GM19238 (cell line): ENCODE data around the gene CAMP.

Experiments
- DNase-seq: peaks from one replicate; pipeline ENCODE4 v3.0.0; 2011; ENCODE audit warnings: low spot score; ENCODE audit not compliant: insufficient read length

CAMP gene

DNA sequence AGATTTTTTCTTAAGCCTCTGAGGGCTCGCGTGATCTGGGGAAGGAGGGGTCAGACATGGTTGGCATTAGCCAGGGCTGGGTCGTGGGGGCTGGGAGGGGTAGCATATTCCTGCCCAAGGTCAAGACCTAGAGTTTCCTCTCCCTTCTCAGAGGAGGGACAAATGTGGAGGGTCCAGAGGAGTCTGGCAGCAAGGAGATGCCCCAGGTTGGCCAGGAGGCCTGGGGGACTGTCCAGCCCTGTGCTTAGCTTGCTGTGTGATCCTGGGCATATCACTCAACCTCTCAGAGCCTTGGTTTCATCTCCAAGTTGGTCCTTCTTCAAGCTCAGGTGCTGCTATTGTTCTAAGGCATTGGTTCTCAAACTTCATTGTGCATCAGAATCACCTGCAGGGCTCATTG lies 9.1 kb upstream of the CAMP start:
- DNase-seq, result no peak

DNA sequence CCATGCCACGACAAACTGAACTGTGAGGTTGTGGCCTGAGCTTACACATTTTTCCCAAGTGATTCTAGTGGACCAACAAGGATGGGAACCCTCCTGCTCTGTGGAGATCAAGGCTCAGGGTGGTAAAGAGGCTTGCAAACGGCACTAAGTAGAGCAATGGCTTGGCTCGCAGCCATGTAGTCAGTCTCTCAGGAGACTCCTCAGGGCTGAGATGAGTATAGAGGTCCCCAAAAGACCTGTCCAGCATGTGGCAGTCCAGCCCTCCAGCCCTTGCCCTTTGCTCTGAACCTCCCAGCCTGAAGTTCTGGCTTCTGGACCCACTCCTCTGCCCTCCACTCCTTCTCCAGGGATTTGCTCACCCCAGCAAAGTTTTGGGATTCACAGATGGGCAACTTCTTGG lies 8.3 kb upstream of the CAMP start:
- DNase-seq, result no peak

DNA sequence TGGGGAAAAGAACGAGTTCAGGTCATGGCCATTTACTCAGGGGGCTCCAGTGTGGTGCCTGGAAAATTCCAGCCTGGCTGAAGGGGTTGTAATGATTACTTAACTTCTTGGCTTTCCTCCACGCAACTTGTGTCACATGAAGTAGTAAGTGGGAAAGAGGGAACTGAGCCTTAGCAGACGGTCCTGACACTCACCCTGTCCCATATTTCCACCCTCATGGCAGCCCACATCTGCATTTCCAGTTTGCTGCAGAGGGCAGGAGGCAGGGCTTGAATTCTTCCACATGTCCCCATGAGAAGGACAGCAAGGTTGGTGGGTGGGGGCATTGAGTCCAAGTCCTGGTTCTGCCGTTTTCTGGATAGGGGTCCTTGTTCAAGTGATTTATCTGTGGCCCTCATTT lies 7.8 kb upstream of the CAMP start:
- DNase-seq, result no peak

DNA sequence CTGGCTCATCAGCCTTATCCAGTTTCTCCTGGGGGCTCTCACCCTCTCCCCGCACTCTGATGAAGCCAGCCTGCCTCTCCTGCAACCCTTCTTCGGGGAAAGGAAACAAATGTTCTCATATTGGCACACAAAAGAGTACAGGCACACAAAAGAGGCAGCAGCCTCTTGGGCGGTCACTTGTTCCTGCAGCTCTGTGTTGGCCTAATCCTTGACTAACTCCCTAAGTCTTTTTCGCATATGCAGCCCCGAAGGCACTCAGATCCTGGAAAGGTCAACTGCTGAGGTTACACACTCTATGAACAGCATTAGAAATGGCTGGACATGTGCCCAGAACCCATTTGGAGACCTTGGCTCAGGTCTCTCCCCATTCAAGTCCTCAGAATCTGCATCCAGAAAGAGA lies 7.4 kb upstream of the CAMP start:
- no peak for DNase-seq

DNA sequence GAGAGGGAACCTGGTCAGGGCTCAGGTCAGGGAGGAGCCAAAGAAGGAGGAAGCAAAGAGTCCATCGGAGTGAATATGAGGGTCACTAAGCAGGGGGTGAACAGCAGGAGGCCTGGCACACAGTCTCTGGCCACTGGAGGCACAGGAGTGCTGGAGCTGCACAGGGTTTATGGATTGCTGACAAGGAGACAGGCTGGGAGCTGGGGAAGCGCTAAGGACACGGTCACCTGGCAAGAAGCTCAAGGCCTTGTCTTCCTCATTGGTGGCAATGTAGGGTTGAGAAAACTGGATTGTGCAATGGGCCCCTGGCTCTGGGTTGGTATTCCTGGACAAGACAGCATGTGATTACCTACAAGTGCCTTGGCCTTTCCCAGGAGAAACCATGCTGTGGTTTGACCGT lies 5.8 kb upstream of the CAMP start:
- DNase-seq, result no peak

DNA sequence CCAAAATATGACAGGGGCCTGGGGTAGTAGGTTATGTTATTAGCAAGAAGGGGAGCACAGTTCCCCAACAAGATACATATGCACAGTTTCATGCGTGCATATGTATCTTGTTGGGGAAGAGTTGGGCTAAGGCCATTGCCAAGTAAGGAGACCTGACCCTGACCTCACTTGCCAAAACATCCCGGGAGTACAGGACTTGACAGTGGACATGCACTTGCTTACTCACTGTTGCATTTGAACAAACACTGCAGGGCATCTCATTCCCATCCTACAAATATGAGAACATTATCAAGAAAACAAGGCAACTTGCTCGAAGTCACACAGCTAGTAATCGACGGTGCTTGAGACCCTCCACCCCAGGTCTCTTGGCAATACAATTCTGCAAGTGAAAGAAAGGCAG lies 4.8 kb upstream of the CAMP start:
- DNase-seq, result no peak

DNA sequence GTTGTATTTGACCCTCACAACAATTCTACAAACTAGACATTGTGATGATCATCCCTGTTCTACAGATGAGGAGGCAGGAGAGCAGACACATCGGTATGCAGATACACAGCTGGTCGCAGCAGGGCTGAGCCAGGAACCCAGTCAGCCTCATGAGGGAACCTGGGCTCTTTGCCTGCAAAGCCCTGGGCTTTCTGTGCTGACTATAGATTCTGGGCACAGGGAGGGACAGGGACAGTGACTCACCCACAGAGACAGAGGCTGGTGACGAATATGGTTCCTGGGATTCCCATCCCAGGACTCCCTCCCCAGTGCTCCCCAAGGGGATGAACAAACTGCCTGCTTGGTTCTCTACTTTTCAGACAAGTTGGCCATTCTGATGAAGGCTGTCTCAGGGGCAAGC lies 3.8 kb upstream of the CAMP start:
- DNase-seq, result no peak

DNA sequence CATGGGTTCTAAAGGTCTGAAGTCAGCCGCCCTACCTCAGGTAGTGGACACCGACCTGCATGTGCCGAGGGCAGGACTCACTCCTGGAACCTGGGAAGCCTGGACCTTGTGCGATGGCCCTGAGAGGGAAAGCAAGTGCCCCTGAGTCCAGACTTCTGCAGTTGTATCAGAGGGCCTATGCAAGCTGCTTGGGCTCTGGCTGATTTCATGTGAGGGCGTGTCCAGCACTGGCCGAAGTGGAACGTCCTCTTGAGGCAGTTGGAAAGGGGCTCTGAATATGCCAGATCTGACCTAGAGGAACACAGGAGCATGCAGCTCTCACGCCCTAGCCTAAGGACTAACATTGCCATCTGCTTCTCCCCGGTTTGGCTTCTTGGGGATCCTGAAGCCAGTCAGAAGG lies 2.5 kb upstream of the CAMP start:
- DNase-seq, result no peak

DNA sequence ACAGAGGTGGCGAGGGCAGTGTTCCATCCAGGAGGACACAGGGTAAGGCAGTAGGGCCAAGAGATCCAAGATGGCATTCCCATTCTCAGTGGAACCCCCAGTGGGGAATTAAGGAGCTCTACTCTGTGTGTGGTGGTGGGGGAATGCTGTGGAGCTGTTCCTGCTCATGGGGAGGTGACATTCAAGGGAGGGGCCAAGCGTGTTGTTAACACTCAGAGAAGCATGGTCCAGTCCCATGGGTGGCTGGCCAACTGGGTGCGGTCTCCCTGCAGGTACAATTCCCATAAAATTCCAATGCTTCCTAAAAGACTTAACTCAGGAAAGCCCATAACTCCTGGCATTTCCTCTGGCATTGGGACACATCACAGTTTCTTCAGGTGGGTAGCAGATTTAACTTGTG lies 2.3 kb downstream of the CAMP start:
- no peak for DNase-seq

DNA sequence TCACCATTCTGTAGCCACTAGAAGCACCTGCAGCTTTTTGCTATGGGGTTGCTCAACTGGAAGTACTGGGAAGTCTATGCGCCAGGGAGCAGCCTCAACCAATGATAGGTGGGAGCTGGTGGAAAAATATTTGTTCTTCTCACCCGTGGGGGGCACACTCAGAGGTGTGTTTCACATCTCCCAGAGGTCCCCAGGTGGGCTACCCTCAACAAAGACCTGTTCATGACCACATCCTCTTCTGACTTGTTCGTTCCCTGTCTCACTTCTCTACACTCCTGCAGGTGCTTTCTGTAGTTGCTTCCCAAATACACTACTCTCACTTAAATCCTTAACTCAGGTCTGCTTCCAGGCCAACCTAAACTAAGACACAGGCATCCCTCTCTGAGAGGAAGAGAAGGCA lies 3.6 kb downstream of the CAMP start:
- no peak for DNase-seq

DNA sequence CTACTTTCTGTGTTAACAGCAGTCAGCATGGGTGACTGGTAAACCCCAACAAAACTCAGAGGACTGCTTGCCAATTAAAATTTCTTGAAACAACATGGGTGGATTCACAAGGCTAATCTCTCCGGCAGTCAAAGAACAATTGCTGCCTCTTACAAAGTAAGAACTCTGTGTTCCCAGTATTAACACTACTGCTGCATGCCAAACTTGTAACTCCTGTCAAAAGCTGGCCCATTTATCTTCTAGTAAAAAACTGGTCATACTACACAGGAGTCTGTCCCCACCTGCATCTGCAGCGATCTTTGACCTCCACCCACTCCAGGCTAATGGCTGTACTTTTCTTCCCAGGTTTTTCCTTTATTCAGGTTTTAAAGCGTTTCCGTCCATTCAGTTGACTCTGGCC lies 8.9 kb downstream of the CAMP start:
- no peak for DNase-seq

DNA sequence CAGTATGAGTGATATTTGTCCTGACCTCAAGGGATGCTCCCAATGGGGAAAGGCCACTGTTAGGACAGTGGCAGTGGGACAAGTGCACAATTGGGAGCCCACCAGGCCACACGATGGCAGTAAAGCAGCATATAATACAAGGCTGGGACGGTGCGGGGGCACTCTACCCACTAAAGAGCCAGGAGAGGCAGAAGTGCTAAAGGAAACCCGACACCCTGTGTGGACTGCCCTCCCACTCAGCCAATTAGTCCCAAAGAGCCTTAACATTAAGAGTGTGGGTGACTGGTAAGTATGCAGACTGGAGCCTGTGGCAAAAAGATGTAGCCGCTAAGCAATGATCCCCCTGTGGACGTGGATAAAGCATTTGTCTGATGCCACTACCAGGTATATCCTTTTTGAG lies 9.4 kb downstream of the CAMP start:
- DNase-seq, result no peak

DNA sequence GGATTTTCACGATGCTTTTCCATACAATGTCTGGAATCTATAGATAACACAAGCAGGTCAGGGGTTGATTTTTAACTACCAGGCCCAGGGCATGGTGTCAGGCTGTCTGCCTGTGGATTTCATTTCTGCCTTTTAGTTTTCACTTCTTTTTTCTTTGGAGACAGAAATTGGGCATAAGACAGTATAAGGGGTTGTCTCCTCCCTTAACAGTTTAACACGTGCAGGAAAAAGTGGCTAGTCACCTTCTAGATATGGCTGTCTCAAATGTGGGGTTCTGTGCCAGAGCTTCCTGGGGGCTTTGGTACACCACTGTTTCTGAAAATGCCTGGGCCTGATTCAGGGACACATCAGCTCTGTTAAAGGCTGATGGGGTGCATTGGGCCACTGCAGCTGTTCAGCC lies 10.2 kb downstream of the CAMP start:
- DNase-seq, result no peak

DNA sequence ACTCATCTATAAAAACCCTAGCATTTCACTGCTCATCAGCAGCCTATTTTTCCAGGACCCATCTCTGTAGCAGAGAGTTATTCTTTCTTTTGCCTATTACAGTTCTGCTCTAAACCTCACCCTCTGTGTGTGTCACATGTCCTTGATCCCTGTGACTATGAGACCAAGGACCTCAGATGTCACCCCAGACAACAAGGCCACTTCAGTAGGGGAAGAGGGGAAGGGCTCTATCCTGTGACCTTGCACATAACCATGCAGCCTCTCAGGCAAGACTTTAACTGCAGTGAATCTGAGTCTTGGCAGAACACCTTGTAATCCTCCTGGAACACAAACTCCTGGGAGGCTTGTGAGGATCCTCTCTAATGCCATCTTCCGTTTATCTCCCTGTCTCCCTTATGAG lies 13.2 kb downstream of the CAMP start:
- DNase-seq, result no peak

DNA sequence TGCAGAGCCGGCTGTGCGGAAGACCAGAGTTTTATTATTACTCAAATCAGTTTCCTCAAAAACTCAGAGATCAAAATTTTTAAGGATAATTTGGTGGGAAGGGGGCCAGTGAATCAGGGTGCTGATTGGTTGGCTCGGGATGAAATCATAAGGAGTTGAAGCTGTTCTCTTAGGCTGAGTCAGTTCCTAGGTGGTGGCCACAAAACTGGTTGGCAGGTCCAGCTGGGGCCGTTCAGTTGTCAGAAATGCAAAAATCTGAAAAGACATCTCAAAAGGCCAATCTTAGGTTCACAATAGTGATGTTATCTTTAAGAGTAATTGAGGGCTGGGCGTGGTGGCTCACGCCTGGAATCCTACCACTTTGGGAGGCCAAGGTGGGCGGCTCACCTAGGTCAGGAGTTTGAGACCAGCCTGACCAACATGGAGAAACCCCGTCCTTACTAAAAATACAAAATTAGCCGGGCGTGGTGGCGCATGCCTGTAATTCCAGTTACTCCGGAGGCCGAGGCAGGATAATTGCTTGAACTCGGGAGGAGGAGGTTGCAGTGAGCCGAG lies 15.3 kb downstream of the CAMP start:
- no peak for DNase-seq

DNA sequence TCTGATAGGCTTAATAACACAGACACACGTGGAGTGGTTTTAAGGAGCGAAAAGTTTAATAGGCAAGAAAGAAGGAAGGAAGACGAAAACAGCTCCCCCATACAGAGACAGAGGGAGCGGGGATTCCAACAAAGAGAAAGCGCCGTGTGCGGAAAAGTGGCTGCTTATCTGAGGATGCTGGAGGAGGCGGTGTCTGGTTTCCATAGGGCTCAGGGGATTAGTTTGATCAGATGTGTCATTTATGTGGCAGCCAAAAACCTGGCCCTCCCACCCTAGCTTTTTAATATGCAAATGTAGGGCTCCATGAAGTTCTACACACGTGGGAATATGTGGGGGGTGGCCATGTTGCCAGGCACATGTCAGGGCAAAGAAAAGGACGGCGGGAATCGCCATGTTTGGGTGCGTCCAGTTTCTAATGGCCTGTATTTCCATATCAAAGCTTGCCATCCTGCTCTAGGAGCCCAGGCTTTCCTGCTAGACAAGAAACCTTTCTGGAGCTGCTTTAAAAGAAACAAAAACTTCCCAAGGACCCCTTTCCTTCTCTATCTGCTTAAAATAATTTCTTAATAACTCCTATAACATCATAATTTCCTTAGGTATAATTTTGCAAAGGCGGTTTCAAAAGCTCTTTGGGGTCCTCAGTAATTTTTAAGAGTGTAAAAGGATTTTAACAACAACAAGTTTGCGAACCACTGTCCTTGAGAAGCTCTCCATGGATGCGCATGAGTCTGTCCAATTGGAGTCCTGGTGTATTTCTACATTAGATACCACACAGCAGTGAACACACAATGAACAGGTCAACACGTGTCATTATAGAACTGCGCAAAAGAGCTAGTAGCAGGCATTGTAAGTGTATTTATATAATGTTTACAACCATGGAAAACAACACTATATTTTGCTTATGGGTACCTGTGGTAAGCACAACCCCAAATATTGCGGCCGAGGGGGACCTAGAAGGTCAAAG lies 17.0 kb downstream of the CAMP start:
- DNase-seq, result no peak

DNA sequence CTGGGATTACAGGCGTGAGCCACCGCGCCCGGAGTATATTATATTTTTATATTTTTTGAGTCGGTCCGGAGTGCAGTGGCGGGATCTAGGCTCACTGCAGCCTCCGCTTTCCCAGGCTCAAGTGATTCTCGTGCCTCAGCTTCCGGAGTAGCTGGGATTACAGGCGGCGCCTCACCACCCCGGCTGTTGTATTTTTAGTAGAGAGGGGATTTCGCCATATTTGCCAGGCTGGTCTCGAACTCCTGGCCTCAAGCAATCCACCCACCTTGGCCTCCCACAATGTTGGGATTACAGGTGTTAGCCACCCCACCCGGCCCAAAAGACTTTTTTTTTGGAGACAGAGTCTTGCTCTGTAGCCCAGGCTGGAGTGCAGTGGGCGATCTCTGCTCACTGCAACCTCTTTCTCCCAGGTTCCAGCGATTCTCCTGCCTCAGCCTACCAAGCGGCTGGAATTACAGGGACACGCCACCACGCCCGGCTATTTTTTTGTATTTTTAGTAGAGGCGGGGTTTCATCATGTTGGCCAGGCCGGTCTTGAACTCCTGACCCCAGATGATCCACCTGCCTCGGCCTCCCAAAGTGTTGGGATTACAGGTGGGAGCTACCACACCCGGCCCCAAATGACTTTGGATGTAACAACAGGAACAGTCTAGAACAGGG lies 18.6 kb downstream of the CAMP start:
- DNase-seq, result no peak

DNA sequence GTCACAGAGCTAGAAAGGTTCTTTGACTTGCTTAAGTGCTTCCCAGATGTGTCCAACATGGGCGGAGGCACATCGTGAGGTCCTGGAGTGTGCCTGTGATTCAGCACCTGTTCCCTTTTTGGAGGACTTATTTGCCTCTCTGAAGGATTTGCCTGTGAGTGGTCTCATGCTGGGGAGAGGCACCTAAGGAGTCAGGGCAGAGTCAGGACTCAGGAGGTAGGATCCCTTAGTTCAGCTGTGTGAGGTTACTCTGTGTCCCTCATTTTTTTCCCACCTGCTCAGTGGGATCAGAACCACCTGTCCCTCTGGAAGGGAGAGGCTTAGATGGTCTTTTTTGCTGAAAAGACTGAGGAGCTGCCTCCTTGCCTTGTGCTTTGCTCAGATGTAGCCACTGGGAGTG lies 20.6 kb downstream of the CAMP start:
- no peak for DNase-seq

DNA sequence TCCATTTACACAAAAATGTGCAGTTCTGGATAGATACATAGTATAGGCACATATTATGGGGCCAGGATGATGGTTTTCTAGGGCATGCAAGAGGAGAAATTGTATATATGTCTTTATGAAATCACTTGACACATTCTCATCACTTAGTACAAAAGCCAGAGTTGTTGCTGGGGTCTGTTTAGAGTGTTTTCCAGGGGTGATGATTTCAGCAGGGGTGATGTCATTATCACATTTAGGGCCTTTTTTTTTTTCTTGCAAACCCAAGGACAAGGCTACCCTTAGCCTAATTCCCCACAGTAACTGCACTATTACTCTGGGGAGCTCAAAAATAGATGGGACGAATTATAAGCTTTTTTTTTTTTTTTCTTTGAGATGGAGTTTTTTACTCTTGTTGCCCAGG lies 21.2 kb downstream of the CAMP start:
- no peak for DNase-seq

DNA sequence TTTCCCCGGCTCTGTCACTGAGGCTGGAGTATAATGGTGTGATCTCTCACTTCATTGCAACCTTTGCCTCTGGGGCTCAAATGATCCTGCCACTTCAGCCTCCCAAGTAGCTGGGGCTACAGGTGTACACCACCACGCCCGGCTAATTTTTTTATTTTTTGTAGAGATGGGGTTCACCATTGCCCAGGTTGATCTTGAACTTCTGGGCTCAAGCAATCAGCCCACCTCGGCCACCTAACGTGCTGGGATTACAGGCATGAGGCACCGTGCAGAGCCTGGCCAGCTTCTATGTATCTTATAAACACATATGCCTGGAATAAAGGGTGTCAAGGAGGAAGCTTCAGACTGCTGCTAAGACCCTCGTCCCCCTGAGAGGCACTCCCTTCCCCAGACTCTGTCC lies 21.8 kb downstream of the CAMP start:
- no peak for DNase-seq

DNA sequence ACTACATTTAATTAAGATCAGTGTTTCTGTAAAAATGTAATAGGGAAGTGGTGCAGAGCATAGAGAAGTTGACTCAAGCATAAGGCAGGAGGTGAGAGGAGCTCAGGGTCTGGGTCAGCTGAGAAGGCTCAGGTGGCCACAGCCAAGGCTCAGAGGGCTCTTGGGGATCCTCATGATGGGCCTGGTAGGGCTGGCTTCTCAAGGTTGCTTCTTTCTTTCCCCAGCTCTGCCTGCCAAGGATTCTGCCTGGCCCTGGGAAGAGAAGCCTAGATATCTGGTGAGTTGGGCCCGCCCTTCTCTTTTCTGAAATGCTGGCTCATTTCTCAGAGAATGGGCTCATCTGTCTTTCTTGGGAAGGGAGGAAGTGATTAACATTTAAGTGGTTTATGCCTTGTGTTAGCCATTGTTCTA lies 24.1 kb downstream of the CAMP start:
- DNase-seq, result no peak

DNA sequence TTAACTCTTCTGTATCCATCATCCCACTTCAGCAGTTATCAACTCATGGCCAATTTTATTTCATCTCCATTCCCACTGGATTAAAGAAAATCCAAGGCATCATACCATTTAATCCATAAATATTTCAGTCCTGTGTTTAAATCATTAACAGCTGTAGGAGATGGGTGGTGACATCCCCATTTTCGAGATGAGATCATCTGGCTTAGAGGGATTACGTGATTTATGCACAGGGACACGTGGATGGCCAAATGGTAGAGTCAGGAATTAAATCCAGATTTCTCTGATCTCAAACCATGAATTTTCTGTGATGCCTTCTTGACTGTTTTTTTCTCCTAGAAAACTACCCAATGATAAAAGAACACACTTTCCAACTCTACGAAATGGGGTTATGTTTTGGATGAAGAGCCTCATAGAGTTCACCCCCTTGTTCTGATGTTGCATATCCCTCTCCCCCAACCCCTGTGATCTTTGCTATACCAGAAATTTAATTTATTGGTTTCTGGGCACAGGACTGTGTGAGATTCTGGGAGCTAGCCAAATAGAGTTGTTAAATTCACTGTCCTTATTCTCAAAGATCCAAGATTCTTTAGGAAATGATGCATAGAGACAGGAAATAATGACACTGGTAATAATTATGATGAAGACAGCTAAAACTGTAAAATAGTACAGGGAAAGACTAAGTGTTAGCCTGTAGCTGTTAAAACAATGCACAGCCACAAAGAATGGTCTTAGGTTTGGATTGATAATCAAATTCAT lies 25.0 kb downstream of the CAMP start:
- no peak for DNase-seq
